HepG2 (cell line): ENCODE results near the gene WDR37. TPM values are rescaled to one million over a fixed set of nuclear protein-coding genes. Genes with fewer than 3 reads are reported as not detected.

ENCODE experiments used
- ATAC-seq: fragments of 200-7000 bp; cut with Tn5 transposase; 3 replicates; pipeline ENCODE4 v1.9.1; 2020; ENCODE audit warnings: mild to moderate bottlenecking, moderate library complexity
- BruUV-seq: library from RNA; stranded (reverse); fragments of 400-500 nt; replicated peaks from 2 replicates; lab custom pipeline; 2021; lab: Mats Ljungman, UMichigan
- CTCF ChIA-PET: fragments of 300-600 bp; formaldehyde crosslinking; extraction: SDS; loops from one replicate; lab custom pipeline; 2021; ENCODE audit warnings: low total read pairs, inconsistent platforms, low intra/inter-chr PET ratio; lab: Yijun Ruan, JAX
- POLR2A ChIA-PET: fragments of 350-600 bp; sonication (Branson Sonifier 250); formaldehyde crosslinking; loops from one replicate; lab custom pipeline; 2020; ENCODE audit warnings: antibody characterized with exemption, inconsistent platforms; lab: Yijun Ruan, JAX
- DNase-seq: peaks from one replicate; pipeline ENCODE4 v3.0.0-alpha.2; 2015; ENCODE audit warnings: low spot score
- FAIRE-seq: peaks from 3 replicates; lab custom pipeline; 2011; peaks lifted over from hg19 to GRCh38; lab: Jason Lieb, UNC
- H2AFZ ChIP-seq: one replicate; pipeline ENCODE4 v1.6.1; 2011; ENCODE audit warnings: low read length, inconsistent platforms
- H3K27ac ChIP-seq: fragments of 300-600 bp; 3 replicates; pipeline ENCODE4 v1.8.0; 2011; ENCODE audit warnings: mixed run types, mild to moderate bottlenecking, mixed read lengths, low read length, inconsistent platforms; ENCODE audit not compliant: insufficient read depth; ENCODE audit errors: extremely low read length
- H3K27me3 ChIP-seq, 2 experiments: fragments of 200-600 bp in 1 of 2; 2 replicates in 1 of 2; 3 replicates in 1 of 2; pipeline versions ENCODE4 v1.6.0 to v1.8.0; 2011; ENCODE audit warnings: low read length in 2 of 2, mild to moderate bottlenecking in 2 of 2, moderate library complexity in 2 of 2, inconsistent platforms in 1 of 2; ENCODE audit not compliant: insufficient read depth in 2 of 2, control insufficient read depth in 1 of 2
- H3K36me3 ChIP-seq, 2 experiments: fragments of 200-600 bp in 1 of 2; replicated peaks in 1 of 2; 2 replicates in 1 of 2; 3 replicates in 1 of 2; pipeline versions ENCODE4 v1.5.1 to v1.8.0; 2011; ENCODE audit warnings: low read length in 2 of 2, inconsistent platforms in 1 of 2; ENCODE audit not compliant: insufficient read depth in 2 of 2, control insufficient read depth in 1 of 2
- H3K4me1 ChIP-seq: 2 replicates; pipeline ENCODE4 v1.5.1; 2012; ENCODE audit warnings: low read length, inconsistent platforms; ENCODE audit not compliant: insufficient read depth
- H3K4me2 ChIP-seq: 2 replicates; pipeline ENCODE4 v1.6.0; 2011; ENCODE audit warnings: low read depth, low read length, inconsistent platforms
- H3K4me3 ChIP-seq, 3 experiments: fragments of 200-600 bp in 1 of 3; sonication (generic), shearing (Covaris generic) in 1 of 3; replicated peaks in 1 of 3; 2 replicates each; pipeline ENCODE4 v1.5.1; 2011 to 2016; ENCODE audit warnings: low read length in 3 of 3, inconsistent platforms in 2 of 3, low read depth in 2 of 3, mild to moderate bottlenecking in 2 of 3, control low read depth in 1 of 3, mixed read lengths in 1 of 3; ENCODE audit not compliant: insufficient read depth in 1 of 3
- H3K79me2 ChIP-seq: one replicate; pipeline ENCODE4 v1.6.1; 2011; ENCODE audit warnings: low read length, inconsistent platforms; ENCODE audit not compliant: insufficient read depth
- H3K9ac ChIP-seq: 2 replicates; pipeline ENCODE4 v1.6.0; 2011; ENCODE audit warnings: mild to moderate bottlenecking, low read depth, low read length, inconsistent platforms; ENCODE audit not compliant: insufficient read depth
- H3K9me3 ChIP-seq: 2 replicates; pipeline ENCODE4 v1.5.1; 2012; ENCODE audit warnings: mild to moderate bottlenecking, low read length
- H4K20me1 ChIP-seq: 2 replicates; pipeline ENCODE4 v1.6.0; 2011; ENCODE audit warnings: inconsistent platforms, mild to moderate bottlenecking, low read length, moderate library complexity; ENCODE audit not compliant: insufficient read depth
- GTF2F1 ChIP-seq: fragments of 150-350 bp; IDR thresholded peaks from 2 replicates; pipeline ENCODE4 v1.6.1; 2014; ENCODE audit warnings: low read length
- HHEX ChIP-seq: IDR thresholded peaks from 2 replicates; pipeline ENCODE4 v1.6.1; 2016; ENCODE audit warnings: control low read depth
- NFIC ChIP-seq: IDR thresholded peaks from 2 replicates; pipeline ENCODE4 v1.6.1; 2012; ENCODE audit warnings: mild to moderate bottlenecking, low read length, inconsistent platforms
- PRMT3 ChIP-seq: sonication (generic); formaldehyde crosslinking; IDR thresholded peaks from 2 replicates; pipeline ENCODE4 v1.8.1; 2022; ENCODE audit warnings: low read depth, mild to moderate bottlenecking, moderate library complexity, missing genetic modification reagents, borderline replicate concordance
- RARA ChIP-seq: IDR thresholded peaks from 2 replicates; pipeline ENCODE4 v1.6.1; 2016; ENCODE audit warnings: missing genetic modification reagents, missing compliant biosample characterization
- SALL2 ChIP-seq: sonication (generic); formaldehyde crosslinking; IDR thresholded peaks from 2 replicates; pipeline ENCODE4 v1.8.1; 2023; ENCODE audit warnings: mild to moderate bottlenecking, missing genetic modification reagents, inconsistent platforms
- SIN3B ChIP-seq: fragments of 150-350 bp; IDR thresholded peaks from 2 replicates; pipeline ENCODE4 v1.6.1; 2014; ENCODE audit warnings: low read length
- TSC22D2 ChIP-seq: sonication (generic); formaldehyde crosslinking; IDR thresholded peaks from 2 replicates; pipeline ENCODE4 v1.5.1; 2020; ENCODE audit warnings: missing genetic modification reagents, mild to moderate bottlenecking, borderline replicate concordance
- ZKSCAN8 ChIP-seq: IDR thresholded peaks from 2 replicates; pipeline ENCODE4 v1.6.1; 2016; ENCODE audit warnings: borderline replicate concordance, missing genetic modification reagents, missing compliant biosample characterization
- ZNF251 ChIP-seq: sonication (generic); formaldehyde crosslinking; IDR thresholded peaks from 2 replicates; pipeline ENCODE4 v1.9.0; 2021; ENCODE audit warnings: mild to moderate bottlenecking, missing genetic modification reagents
- ZNF335 ChIP-seq: sonication (generic); formaldehyde crosslinking; IDR thresholded peaks from 2 replicates; pipeline ENCODE4 v1.4.0; 2020; ENCODE audit warnings: missing genetic modification reagents
- ZNF501 ChIP-seq: sonication (generic); formaldehyde crosslinking; IDR thresholded peaks from 2 replicates; pipeline ENCODE4 v1.5.1; 2020; ENCODE audit warnings: mild to moderate bottlenecking, moderate library complexity, missing genetic modification reagents
- ZNF577 ChIP-seq: sonication (generic); formaldehyde crosslinking; IDR thresholded peaks from 2 replicates; pipeline ENCODE4 v1.4.0; 2020; ENCODE audit warnings: mild to moderate bottlenecking, low read depth, missing genetic modification reagents, borderline replicate concordance
- whole genome bisulfite sequencing: methylation state at CpG from one replicate; pipeline ENCODE4 v1.1.6; 2017; ENCODE audit warnings: low lambda C conversion rate; 5-methylcytosine and 5-hydroxymethylcytosine counted together
- in situ Hi-C: cut with HindIII; loops from 2 replicates; pipeline ENCODE4 v1.10.0; 2017; ENCODE audit warnings: low pct_unique_long_range_greater_than_20kb; ENCODE audit not compliant: extremely low pct_ligation_motif_present
- intact Hi-C: fragments of 100-400 bp; cut with micrococcal nuclease; formaldehyde crosslinking; loops from one replicate; pipeline ENCODE4 v1.10.0; 2022; ENCODE audit not compliant: unreplicated experiment
- polyA plus RNA-seq, 8 experiments: library from polyadenylated mRNA; depleted of rRNA in 3 of 8; stranded (reverse) in 7 of 8; unstranded in 1 of 8; fragments of >200 nt; fragmentation: Illumina TruSeq in 4 of 8; extraction: Trizol in 4 of 8; gene quantifications; 2 replicates each; pipeline versions ENCODE4 v1.2.1 to v1.2.3, GENCODE V29; 2011 to 2016; ENCODE audit warnings: low read depth in 4 of 8, missing spikeins in 1 of 8, mixed read lengths in 1 of 8; ENCODE audit not compliant: insufficient read depth in 1 of 8
- total RNA-seq, 5 experiments: library from RNA; depleted of rRNA; stranded (reverse); fragments of >200 nt; fragmentation: Illumina TruSeq; extraction: Trizol; gene quantifications; 2 replicates each; pipeline ENCODE4 v1.2.3, GENCODE V29; 2016; ENCODE audit warnings: low read depth in 1 of 5
- TF ChIP-seq, protein P1 (sequence below): sonication (generic); formaldehyde crosslinking; IDR thresholded peaks from 2 replicates; pipeline ENCODE4 v1.8.1; 2023; ENCODE audit warnings: mild to moderate bottlenecking, missing genetic modification reagents, borderline replicate concordance
- TF ChIP-seq, protein P2 (sequence below): sonication (generic); formaldehyde crosslinking; IDR thresholded peaks from 2 replicates; pipeline ENCODE4 v1.4.0; 2020; ENCODE audit warnings: missing genetic modification reagents, borderline replicate concordance

WDR37 gene
- total and polyA plus RNA-seq, 2 of the 13 experiments (the other 11 are each of a cell fraction or from before 2014, with no cell fraction given) = 5.9 to 7.5 TPM

- in situ Hi-C loops = no loop called here
- no peak overlapping the region for H3K27ac ChIP-seq
- peaks cover 17 to 81% of the 10 kb centered on the region in 2 experiments for H3K36me3 ChIP-seq
- intact Hi-C loops = no loop called here
- BruUV-seq = no TSS peak
- H3K27me3 ChIP-seq = no peaks in the 10 kb centered on the region
- H3K9me3 ChIP-seq = no peaks in the 10 kb centered on the region
- CTCF ChIA-PET = no interaction called here
- ATAC-seq (no peak), FAIRE-seq (no peak), DNase-seq (no peak)
- H3K4me2 ChIP-seq = no peak overlapping the region
- H3K79me2 ChIP-seq = no peaks in the 10 kb centered on the region
- H2AFZ ChIP-seq = no peak overlapping the region
- no peak overlapping the region for H3K9ac ChIP-seq
- WGBS = 94% methylated on average over 13 of the region's 13 CpGs
- H3K4me3 ChIP-seq = no peak overlapping the region
- TF ChIP-seq GTF2F1 (no peak), ZKSCAN8 (CRISPR knock-in tag) (no peak), ZNF251 (CRISPR knock-in tag) (no peak), SALL2 (CRISPR knock-in tag) (no peak), PRMT3 (no peak), ZNF577 (no peak), ZNF501 (CRISPR knock-in tag) (no peak)
- TF ChIP-seq, protein P1, sequence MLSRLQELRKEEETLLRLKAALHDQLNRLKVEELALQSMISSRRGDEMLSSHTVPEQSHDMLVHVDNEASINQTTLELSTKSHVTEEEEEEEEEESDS (CRISPR knock-in tag) = no peak
- H3K4me1 ChIP-seq = no peaks in the 10 kb centered on the region
- H4K20me1 ChIP-seq = peaks cover 3% of the 10 kb centered on the region; the same call in 1 of the 2 replicates
- POLR2A ChIA-PET = no interaction called here
These were observed 30.6 kb downstream of the WDR37 start for GRCh38 chr10:1086787-1087186.

- no TSS peak for BruUV-seq
- ATAC-seq (no peak), DNase-seq (no peak)
- TF ChIP-seq RARA = no peak
- TF ChIP-seq HHEX (CRISPR knock-in tag) = no peak
- TF ChIP-seq SIN3B = no peak
- no peak for TF ChIP-seq ZNF335 (CRISPR knock-in tag)
- TF ChIP-seq TSC22D2 (CRISPR knock-in tag) = no peak
- TF ChIP-seq, protein P1 (CRISPR knock-in tag) = no peak
- TF ChIP-seq, protein P2, sequence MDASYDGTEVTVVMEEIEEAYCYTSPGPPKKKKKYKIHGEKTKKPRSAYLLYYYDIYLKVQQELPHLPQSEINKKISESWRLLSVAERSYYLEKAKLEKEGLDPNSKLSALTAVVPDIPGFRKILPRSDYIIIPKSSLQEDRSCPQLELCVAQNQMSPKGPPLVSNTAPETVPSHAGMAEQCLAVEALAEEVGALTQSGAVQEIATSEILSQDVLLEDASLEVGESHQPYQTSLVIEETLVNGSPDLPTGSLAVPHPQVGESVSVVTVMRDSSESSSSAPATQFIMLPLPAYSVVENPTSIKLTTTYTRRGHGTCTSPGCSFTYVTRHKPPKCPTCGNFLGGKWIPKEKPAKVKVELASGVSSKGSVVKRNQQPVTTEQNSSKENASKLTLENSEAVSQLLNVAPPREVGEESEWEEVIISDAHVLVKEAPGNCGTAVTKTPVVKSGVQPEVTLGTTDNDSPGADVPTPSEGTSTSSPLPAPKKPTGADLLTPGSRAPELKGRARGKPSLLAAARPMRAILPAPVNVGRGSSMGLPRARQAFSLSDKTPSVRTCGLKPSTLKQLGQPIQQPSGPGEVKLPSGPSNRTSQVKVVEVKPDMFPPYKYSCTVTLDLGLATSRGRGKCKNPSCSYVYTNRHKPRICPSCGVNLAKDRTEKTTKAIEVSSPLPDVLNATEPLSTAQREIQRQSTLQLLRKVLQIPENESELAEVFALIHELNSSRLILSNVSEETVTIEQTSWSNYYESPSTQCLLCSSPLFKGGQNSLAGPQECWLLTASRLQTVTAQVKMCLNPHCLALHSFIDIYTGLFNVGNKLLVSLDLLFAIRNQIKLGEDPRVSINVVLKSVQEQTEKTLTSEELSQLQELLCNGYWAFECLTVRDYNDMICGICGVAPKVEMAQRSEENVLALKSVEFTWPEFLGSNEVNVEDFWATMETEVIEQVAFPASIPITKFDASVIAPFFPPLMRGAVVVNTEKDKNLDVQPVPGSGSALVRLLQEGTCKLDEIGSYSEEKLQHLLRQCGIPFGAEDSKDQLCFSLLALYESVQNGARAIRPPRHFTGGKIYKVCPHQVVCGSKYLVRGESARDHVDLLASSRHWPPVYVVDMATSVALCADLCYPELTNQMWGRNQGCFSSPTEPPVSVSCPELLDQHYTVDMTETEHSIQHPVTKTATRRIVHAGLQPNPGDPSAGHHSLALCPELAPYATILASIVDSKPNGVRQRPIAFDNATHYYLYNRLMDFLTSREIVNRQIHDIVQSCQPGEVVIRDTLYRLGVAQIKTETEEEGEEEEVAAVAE (CRISPR knock-in tag) = no peak
- TF ChIP-seq NFIC = no peak
These were observed 33.0 kb downstream of the WDR37 start for GRCh38 chr10:1089017-1089689.

More at GRCh38 chr10:1089017-1089689, 33.0 kb downstream of the WDR37 start:
- ChIA-PET CTCF (no interaction called here), POLR2A (no interaction called here)
- in situ Hi-C loops (no loop called here), intact Hi-C loops (no loop called here)
- Histone ChIP-seq H3K9me3 (no peaks in the 10 kb centered on the region), H2AFZ (no peak overlapping the region), H3K4me2 (no peak overlapping the region), H3K79me2 (no peaks in the 10 kb centered on the region), H3K36me3 (peaks cover 15 to 80% of the 10 kb centered on the region in 2 experiments), H4K20me1 (peaks cover 3% of the 10 kb centered on the region; the same call in 1 of the 2 replicates), H3K9ac (no peak overlapping the region), H3K27ac (no peak overlapping the region), H3K4me1 (no peaks in the 10 kb centered on the region), H3K4me3 (no peak overlapping the region), H3K27me3 (no peaks in the 10 kb centered on the region)
- 88% methylated on average over 19 of the region's 19 CpGs for WGBS
- no peak for FAIRE-seq
